OCI-LY7 (cell line): ENCODE results near the gene FAM20A.

Experiments
- CTCF ChIP-seq: fragments of 200-600 bp; sonication (generic); conservative IDR thresholded peaks from 2 replicates; pipeline ENCODE4 v1.5.1; 2014; ENCODE audit warnings: mild to moderate bottlenecking, antibody characterized with exemption, low read length, moderate library complexity, mixed read lengths
- EZH2phosphoT487 ChIP-seq: fragments of 200-600 bp; sonication (generic); IDR thresholded peaks from 2 replicates; pipeline ENCODE4 v1.6.1; 2018; ENCODE audit warnings: low read depth, borderline replicate concordance, mild to moderate bottlenecking, mixed run types, antibody characterized with exemption, low read length, moderate library complexity, mixed read lengths

GRCh38 chr17:68612209-68612922 is 11.2 kb upstream of the FAM20A start:
- TF ChIP-seq CTCF (no peak), EZH2phosphoT487 (no peak)
